Right lobe of liver (tissue), 6 donors: ENCODE data around the gene POPDC3. TPM values are rescaled to one million over a fixed set of nuclear protein-coding genes. Genes with fewer than 3 reads are reported as not detected.

Experiments used
- ATAC-seq, 4 donors: fragments of 200-7000 bp; cut with Tn5 transposase; one replicate each; pipeline ENCODE4 v1.9.1; 2020; ENCODE audit warnings: mild to moderate bottlenecking in 4 of 4, moderate library complexity in 4 of 4
- DNase-seq, 3 donors: peaks; one replicate each; pipeline ENCODE4 v3.0.0-alpha.2; 2020
- H3K27ac ChIP-seq, 3 donors: fragments of 200-600 bp; one replicate each; pipeline ENCODE4 v1.8.0; 2022
- H3K27me3 ChIP-seq, 2 donors: fragments of 200-600 bp; one replicate each; pipeline ENCODE4 v1.8.0; 2022
- H3K36me3 ChIP-seq, 4 donors: fragments of 200-600 bp; sonication (generic) in 1 of 4; one replicate each; pipeline versions ENCODE4 v1.5.1 to v1.8.0; 2017 to 2022; ENCODE audit warnings: control low read depth in 1 of 4
- H3K4me1 ChIP-seq, 4 donors: fragments of 200-600 bp; sonication (generic) in 1 of 4; one replicate each; pipeline versions ENCODE4 v1.5.1 to v1.8.0; 2017 to 2022; ENCODE audit warnings: control low read depth in 1 of 4
- H3K4me3 ChIP-seq, 3 donors: fragments of 200-600 bp; one replicate each; pipeline ENCODE4 v1.8.0; 2022
- H3K9me3 ChIP-seq, 4 donors: fragments of 200-600 bp; sonication (generic) in 1 of 4; one replicate each; pipeline versions ENCODE4 v1.5.1 to v1.8.0; 2017 to 2022; ENCODE audit warnings: control low read depth in 1 of 4
- POLR2A ChIP-seq: fragments of 450-650 bp; IDR thresholded peaks from one replicate; pipeline ENCODE4 v1.6.1; 2017; ENCODE audit warnings: antibody characterized with exemption, mild to moderate bottlenecking
- WGBS: methylation state at CpG from one replicate; pipeline ENCODE4 v1.1.6; 2018; ENCODE audit warnings: low coverage, low lambda C conversion rate; ENCODE audit not compliant: insufficient coverage; ENCODE audit errors: missing lambda C conversion rate; 5-methylcytosine and 5-hydroxymethylcytosine counted together
- intact Hi-C, 2 donors: fragments of 100-400 bp; cut with DNase I; formaldehyde crosslinking; loops; one replicate each; pipeline versions ENCODE4 v1.11.2 to v1.14.1; 2022
- total RNA-seq, 6 experiments: library from RNA; depleted of rRNA in 2 of 6; stranded (reverse); fragments of >200 nt in 2 of 6; fragmentation: NEBNext Ultra II Directional in 3 of 6; extraction: Animal tissue kit (Norgen Biotek cat#: 25700) in 3 of 6; gene quantifications; one replicate each; pipeline versions ENCODE4 v1.1.0 to v1.2.4, GENCODE V29; 2016 to 2023
- TF ChIP-seq, protein P1 (sequence below), 4 donors: fragments of 200-600 bp in 3 of 4; fragments of 450-650 bp in 1 of 4; IDR thresholded peaks; one replicate each; pipeline versions ENCODE4 v1.5.1 to v1.8.0; 2016 to 2022; ENCODE audit warnings: antibody characterized with exemption in 4 of 4, mild to moderate bottlenecking in 2 of 4
- donor health status: DM: no; HTN: yes; CAD: no.
- donor health status: DM: no; HTN: no; CAD: no.
- donor health status: DM: no; HTN: no; CAD: no.
- donor health status: DM: no; HTN: yes; CAD: no.
- donor health status: DM: no; HTN: yes; CAD: no.

The POPDC3 gene
- total RNA-seq, 6 experiments from 2014 or later: not detected

DNA sequence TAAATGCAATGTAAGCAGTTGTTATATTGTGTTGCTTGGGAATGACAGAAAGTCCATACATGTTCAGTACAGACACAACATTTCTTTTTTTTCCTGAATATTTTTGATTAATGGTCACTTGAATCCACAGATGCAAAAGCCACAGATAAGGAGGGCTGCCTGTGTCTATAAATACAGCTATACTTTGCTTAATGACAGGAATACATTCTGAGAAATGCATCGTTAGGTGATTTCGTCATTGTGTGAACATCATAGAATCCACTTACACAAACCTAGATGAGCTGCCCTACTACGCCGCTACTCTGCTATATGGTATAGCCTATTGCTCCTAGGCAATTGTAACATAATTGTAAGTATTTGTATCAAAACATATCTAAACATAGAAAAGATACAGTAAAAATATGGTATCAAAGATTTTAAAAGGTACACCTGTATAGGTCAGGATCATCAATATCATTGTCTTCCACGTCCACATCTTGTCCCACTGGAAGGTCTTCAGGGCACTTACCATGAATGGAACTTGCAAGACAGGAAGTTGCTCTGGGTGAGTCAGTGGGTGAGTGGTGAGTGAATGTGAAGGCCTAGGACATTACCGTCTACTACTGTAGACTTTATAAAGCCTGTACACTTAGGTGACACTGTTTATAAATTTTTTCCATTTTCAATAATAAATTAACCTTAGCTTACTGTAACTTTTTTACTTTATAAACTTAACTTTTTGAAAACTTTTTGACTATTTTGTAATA is 27.9 kb upstream of the POPDC3 start:
- no peaks in the 10 kb centered on the region for H3K9me3 ChIP-seq
- no peak for TF ChIP-seq POLR2A
- TF ChIP-seq, protein P1, sequence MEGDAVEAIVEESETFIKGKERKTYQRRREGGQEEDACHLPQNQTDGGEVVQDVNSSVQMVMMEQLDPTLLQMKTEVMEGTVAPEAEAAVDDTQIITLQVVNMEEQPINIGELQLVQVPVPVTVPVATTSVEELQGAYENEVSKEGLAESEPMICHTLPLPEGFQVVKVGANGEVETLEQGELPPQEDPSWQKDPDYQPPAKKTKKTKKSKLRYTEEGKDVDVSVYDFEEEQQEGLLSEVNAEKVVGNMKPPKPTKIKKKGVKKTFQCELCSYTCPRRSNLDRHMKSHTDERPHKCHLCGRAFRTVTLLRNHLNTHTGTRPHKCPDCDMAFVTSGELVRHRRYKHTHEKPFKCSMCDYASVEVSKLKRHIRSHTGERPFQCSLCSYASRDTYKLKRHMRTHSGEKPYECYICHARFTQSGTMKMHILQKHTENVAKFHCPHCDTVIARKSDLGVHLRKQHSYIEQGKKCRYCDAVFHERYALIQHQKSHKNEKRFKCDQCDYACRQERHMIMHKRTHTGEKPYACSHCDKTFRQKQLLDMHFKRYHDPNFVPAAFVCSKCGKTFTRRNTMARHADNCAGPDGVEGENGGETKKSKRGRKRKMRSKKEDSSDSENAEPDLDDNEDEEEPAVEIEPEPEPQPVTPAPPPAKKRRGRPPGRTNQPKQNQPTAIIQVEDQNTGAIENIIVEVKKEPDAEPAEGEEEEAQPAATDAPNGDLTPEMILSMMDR (IDR thresholded peaks at IDR 0.05): no peak
- 72% methylated on average over 6 of the region's 6 CpGs for WGBS
- no peaks in the 10 kb centered on the region for H3K27me3 ChIP-seq
- ATAC-seq (no peak), DNase-seq (no peak)
- H3K4me3 ChIP-seq: no peak overlapping the region
- H3K36me3 ChIP-seq: no peaks in the 10 kb centered on the region
- intact Hi-C loops: no loop called here
- H3K27ac ChIP-seq: no peak overlapping the region
- no peaks in the 10 kb centered on the region for H3K4me1 ChIP-seq

DNA sequence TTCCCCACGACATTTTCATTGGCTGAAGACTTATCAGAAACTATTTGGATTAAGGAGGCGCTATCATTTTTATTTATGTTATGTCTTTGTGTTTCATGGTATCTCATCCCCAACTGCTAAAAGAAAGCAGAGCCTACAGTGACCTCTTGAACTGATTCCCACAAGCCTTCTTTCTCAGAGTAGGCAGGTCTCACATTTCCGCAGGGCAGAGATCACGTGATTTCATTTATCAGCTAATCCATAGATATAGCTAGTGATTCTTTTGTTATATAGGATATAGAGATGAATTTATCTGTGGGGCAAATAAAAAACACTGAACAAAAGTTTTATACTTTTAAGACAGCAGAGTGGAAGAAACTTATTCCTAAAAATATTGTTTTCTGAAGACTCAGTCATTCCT is 25.0 kb upstream of the POPDC3 start:
- H3K36me3 ChIP-seq: no peaks in the 10 kb centered on the region
- no peak for TF ChIP-seq POLR2A
- TF ChIP-seq, protein P1 (IDR thresholded peaks at IDR 0.05): no peak
- DNase-seq (no peak), ATAC-seq (no peak)
- intact Hi-C loops: no loop called here
- no peaks in the 10 kb centered on the region for H3K9me3 ChIP-seq
- no peak overlapping the region for H3K4me3 ChIP-seq
- no peak overlapping the region for H3K27ac ChIP-seq
- no peaks in the 10 kb centered on the region for H3K4me1 ChIP-seq
- H3K27me3 ChIP-seq: no peaks in the 10 kb centered on the region
- 56% methylated on average over 4 of the region's 4 CpGs for WGBS

DNA sequence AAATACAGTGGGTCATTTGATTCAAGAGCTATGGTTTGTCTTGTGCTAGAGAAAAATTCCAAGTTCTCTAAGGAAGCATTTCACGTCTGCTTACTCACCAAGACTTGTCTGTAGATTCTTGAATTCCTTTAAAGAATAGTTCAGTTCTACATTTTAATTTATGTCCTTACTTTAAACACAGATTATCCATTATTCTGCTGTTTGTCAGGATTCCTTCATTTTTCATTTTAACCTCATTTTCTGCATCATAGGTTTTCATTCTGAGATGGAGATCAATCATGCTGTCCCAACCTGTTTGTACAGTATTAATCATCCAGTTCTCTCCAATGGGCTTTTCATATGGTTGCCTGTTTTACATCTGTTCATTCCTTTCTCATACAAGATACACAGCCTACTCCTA is 24.5 kb upstream of the POPDC3 start:
- H3K27ac ChIP-seq: no peak overlapping the region
- TF ChIP-seq, protein P1 (IDR thresholded peaks at IDR 0.05): no peak
- no peak for TF ChIP-seq POLR2A
- 50% methylated on average over 1 of the region's 1 CpG for WGBS
- no peaks in the 10 kb centered on the region for H3K36me3 ChIP-seq
- DNase-seq (no peak), ATAC-seq (no peak)
- intact Hi-C loops: no loop called here
- no peaks in the 10 kb centered on the region for H3K27me3 ChIP-seq
- H3K4me3 ChIP-seq: no peak overlapping the region
- no peaks in the 10 kb centered on the region for H3K4me1 ChIP-seq
- no peaks in the 10 kb centered on the region for H3K9me3 ChIP-seq

DNA sequence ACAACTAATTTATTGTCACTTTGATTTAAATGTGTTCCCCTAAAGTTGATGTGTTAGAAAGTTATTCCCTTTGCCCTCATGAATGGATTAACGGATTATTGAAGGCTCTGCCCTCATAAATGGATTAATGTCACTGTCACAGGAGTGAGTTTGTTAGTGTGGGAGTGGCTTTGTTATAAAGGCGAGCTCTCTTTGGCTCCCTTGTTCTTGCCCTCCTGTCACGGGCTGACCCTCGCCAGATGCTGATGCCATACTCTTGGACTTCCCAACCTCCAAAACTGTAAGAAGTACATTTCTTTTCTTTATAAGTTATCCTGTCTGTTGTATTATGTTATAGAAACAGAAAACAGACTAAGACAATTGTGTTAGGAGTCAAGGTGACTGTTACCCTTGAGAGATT is 22.7 kb upstream of the POPDC3 start:
- no peak overlapping the region for H3K4me3 ChIP-seq
- no peak for TF ChIP-seq POLR2A
- TF ChIP-seq, protein P1 (IDR thresholded peaks at IDR 0.05): no peak
- no peaks in the 10 kb centered on the region for H3K27me3 ChIP-seq
- H3K4me1 ChIP-seq: no peaks in the 10 kb centered on the region
- ATAC-seq (no peak), DNase-seq (no peak)
- H3K36me3 ChIP-seq: no peaks in the 10 kb centered on the region
- intact Hi-C loops: no loop called here
- WGBS: 67% methylated on average over 4 of the region's 4 CpGs
- no peak overlapping the region for H3K27ac ChIP-seq
- H3K9me3 ChIP-seq: no peaks in the 10 kb centered on the region
